SJSA1 (cell line): ENCODE results near the gene PRSS56. TPM values are rescaled to one million over a fixed set of nuclear protein-coding genes. Genes with fewer than 3 reads are reported as not detected.

Experiments
- DNase-seq, 2 experiments: peaks; one replicate each; pipeline ENCODE4 v3.0.0-alpha.2; 2015 to 2020; ENCODE audit warnings: low spot score in 2 of 2, low read depth in 1 of 2
- H3K27ac ChIP-seq: fragments of 250-450 bp; sonication (Bioruptor Pico); 2 replicates; pipeline ENCODE4 v1.5.1; 2020; ENCODE audit warnings: mild to moderate bottlenecking, moderate library complexity
- H3K27me3 ChIP-seq: fragments of 250-450 bp; sonication (Bioruptor Pico); replicated peaks from 2 replicates; pipeline ENCODE4 v1.5.1; 2020; ENCODE audit warnings: mild to moderate bottlenecking, moderate library complexity
- H3K36me3 ChIP-seq: fragments of 250-450 bp; sonication (Bioruptor Pico); 2 replicates; pipeline ENCODE4 v1.5.1; 2020; ENCODE audit warnings: mild to moderate bottlenecking
- H3K4me1 ChIP-seq: fragments of 250-450 bp; sonication (Bioruptor Pico); replicated peaks from 2 replicates; pipeline ENCODE4 v1.6.1; 2021; ENCODE audit warnings: mild to moderate bottlenecking
- H3K4me3 ChIP-seq: fragments of 250-450 bp; sonication (Bioruptor Pico); 2 replicates; pipeline ENCODE4 v1.5.1; 2020; ENCODE audit warnings: mild to moderate bottlenecking
- H3K9me3 ChIP-seq: fragments of 250-450 bp; sonication (Bioruptor Pico); replicated peaks from 2 replicates; pipeline ENCODE4 v1.5.1; 2020; ENCODE audit warnings: mild to moderate bottlenecking
- total RNA-seq: library from RNA; depleted of rRNA; stranded (reverse); fragments of >200 nt; shearing (Covaris generic); gene quantifications from 2 replicates; pipeline ENCODE4 v1.2.3, GENCODE V29; 2014; rRNA removed

The PRSS56 gene
- not detected in 2 replicates for total RNA-seq

DNA sequence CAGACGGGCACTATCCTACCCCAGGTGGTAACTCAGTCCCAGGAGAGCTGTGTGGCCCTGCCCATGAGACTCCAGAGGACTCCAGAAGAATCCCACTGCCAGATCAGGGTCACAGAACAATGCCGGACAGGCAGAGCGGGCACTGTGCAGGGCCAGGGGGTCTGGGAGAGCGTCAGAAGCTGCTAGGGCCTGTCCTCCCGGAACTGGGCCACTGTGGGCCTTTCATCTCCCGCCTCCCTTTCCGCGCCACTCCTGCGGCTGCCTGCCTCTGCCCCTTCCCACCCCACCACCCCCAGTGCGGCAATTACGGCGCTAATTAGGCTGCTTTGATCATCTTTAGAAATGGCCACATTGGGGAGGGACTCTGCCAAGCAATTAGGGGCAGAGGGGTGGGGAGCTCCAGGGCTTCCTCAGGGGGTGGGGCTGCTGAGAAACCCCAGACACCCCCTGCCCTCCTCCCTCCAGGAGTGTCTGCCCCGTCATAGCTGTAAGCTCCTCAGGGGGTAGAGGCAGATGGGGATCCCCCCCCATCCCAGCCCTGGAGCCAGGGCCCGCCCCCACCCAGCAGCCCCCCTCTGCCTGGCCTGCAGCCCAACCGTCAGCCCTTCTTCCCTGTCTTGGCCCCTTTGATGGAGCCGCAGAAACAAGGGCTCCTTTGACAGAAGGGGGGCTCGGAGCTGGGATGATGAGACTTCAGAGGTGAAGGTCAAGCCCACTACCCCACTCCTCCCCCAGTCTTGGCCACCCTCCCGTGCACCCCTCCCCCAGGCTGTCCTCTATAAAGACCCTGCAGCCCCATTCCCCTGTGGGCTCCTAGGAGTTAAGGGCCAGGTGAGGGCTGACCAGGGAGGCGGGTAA, at the start of gene PRSS56:
PRSS56 (plus strand) TSS at position 808 of the 858 bp plus-strand sequence. CDS start 211 bp downstream, outside the sequence.
- peaks cover 44% of the 10 kb centered on the region for H3K27me3 ChIP-seq
- no peaks in the 10 kb centered on the region for H3K9me3 ChIP-seq
- H3K27ac ChIP-seq = no peak within 1 kb of the TSS

DNA sequence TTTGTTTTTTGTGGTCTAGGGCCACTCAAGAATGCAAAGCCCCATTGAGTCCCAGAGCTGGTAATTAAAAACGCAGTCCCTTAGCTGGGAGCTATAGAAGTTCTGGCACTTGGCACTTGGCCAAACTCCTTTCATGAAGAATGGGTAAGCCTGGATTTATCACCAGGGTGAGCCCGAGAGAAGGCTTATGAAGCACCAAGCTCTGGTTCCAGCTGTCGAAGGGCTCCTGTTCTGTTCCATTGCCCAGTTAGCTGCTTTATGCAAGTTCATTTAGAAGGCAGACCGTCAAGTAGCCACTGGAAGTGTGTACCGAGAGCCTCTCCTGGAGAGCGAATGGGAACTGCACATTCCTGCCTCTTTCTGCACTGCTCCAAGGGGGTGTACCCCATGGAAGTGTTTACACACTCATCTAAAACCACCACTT, 46.7 kb upstream of the PRSS56 start:
- Histone ChIP-seq H3K27me3 (peaks cover 37% of the 10 kb centered on the region), H3K9me3 (no peaks in the 10 kb centered on the region), H3K36me3 (no peaks in the 10 kb centered on the region), H3K4me1 (no peaks in the 10 kb centered on the region), H3K27ac (no peak overlapping the region), H3K4me3 (no peak overlapping the region)
- no peak for DNase-seq

More for the DNA sequence above, at the start of gene PRSS56:
- Histone ChIP-seq H3K4me3 (no peak within 1 kb of the TSS), H3K36me3 (no peaks in the 10 kb centered on the region), H3K4me1 (peaks cover 17% of the 10 kb centered on the region)
- DNase-seq = no peak

DNA sequence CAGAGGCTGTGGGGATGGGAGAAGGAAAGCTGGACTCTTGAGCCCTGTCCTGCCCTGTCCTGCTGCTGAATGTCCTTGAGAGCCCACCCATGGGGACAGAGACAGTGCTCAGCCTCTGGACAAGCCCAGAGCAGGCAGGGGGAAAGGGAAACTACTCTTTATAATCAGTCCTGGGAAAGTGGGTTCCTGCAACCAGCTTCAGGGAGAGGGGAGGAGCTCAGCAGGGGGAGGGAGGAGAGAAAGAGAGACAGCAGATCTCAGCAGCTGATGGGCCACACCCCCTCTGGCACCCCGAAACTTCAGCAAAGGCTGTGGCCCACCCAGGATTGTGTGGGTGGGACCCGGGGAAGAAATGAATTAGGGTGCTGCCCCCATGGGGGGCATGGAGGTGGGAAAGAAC, 44.1 kb upstream of the PRSS56 start:
- Histone ChIP-seq H3K27ac (no peak overlapping the region), H3K4me1 (no peaks in the 10 kb centered on the region), H3K9me3 (no peaks in the 10 kb centered on the region), H3K27me3 (peaks cover 41% of the 10 kb centered on the region), H3K36me3 (no peaks in the 10 kb centered on the region), H3K4me3 (no peak overlapping the region)
- DNase-seq = no peak

DNA sequence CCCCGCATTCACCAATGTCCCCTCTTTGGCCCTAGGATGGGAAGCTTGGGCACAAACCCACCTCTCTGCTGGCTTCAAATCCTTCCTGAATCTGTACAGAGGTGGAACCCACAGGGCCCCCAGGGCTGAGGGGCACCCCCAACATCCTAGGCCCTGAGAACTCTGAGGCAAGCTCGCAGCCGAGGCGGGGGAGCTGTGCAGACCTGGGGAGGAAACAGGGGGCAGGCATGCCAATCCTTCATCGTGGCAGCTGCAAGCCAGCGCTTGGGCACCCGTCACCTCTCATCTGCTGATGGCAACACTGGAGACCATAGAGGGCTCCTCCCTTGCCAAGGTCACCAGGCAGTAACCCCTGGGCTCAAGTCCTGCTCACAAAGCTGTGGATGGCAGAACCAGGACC, 43.4 kb upstream of the PRSS56 start:
- H3K27ac ChIP-seq = no peak overlapping the region
- peaks cover 42% of the 10 kb centered on the region for H3K27me3 ChIP-seq
- H3K9me3 ChIP-seq = no peaks in the 10 kb centered on the region
- no peaks in the 10 kb centered on the region for H3K4me1 ChIP-seq
- DNase-seq = no peak
- no peaks in the 10 kb centered on the region for H3K36me3 ChIP-seq
- H3K4me3 ChIP-seq = no peak overlapping the region

- no peaks in the 10 kb centered on the region for H3K4me1 ChIP-seq
- no peaks in the 10 kb centered on the region for H3K9me3 ChIP-seq
- H3K4me3 ChIP-seq = no peak overlapping the region
- H3K27me3 ChIP-seq = peaks cover 42% of the 10 kb centered on the region
- DNase-seq = no peak
- no peaks in the 10 kb centered on the region for H3K36me3 ChIP-seq
- no peak overlapping the region for H3K27ac ChIP-seq
Measured at GRCh38 chr2:232477751-232478510, 42.3 kb upstream of the PRSS56 start.

GRCh38 chr2:232478571-232479340, 41.4 kb upstream of the PRSS56 start:
- Histone ChIP-seq H3K36me3 (no peaks in the 10 kb centered on the region), H3K9me3 (no peaks in the 10 kb centered on the region), H3K4me1 (no peaks in the 10 kb centered on the region), H3K27me3 (peaks cover 35% of the 10 kb centered on the region), H3K4me3 (no peak overlapping the region), H3K27ac (no peak overlapping the region)
- DNase-seq = no peak

DNA sequence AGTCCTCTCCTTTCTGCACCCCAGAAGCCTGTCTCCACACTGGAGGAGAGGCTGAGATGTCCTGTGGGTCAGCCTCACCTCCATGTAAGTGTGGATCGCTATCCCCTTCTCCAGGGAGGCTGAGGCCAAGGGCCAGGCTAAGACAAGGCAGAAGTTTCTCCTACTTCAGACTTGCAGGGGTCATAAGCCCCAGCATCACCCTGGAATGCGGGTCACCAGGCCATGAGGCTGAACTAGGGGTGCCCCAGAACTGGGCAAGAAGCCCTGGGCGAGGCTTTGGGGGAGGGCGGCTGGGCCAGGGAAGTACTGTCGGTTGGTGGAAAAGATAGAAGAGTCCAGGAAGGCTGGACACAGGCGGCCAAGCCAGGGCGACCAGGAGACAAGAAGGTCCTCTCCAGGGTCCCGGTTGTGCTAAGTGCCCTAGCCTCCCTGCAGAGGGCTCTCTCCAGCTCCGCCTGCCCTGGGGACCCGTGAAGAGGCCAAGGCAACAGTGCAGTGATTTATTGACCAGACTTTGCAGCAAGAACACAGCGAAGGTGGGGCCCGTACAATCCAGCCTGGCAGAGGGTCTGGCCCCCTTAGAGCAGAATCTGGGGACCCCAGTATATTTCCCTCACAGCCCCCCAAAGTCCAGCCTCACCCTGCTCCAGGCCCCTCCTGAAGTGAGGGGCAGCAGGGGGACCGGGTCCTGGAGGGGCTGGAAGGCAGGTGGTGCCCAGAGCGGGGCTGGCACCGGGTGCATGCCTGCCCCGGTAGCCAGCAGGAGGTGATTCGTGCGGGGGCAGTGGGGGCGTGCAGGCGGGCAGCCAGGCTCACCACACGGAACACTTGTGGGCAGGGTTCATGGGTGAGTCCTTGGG, 40.6 kb upstream of the PRSS56 start:
- no peaks in the 10 kb centered on the region for H3K9me3 ChIP-seq
- no peaks in the 10 kb centered on the region for H3K4me1 ChIP-seq
- no peak overlapping the region for H3K4me3 ChIP-seq
- no peaks in the 10 kb centered on the region for H3K36me3 ChIP-seq
- no peak for DNase-seq
- H3K27me3 ChIP-seq = peaks cover 34% of the 10 kb centered on the region
- no peak overlapping the region for H3K27ac ChIP-seq

DNA sequence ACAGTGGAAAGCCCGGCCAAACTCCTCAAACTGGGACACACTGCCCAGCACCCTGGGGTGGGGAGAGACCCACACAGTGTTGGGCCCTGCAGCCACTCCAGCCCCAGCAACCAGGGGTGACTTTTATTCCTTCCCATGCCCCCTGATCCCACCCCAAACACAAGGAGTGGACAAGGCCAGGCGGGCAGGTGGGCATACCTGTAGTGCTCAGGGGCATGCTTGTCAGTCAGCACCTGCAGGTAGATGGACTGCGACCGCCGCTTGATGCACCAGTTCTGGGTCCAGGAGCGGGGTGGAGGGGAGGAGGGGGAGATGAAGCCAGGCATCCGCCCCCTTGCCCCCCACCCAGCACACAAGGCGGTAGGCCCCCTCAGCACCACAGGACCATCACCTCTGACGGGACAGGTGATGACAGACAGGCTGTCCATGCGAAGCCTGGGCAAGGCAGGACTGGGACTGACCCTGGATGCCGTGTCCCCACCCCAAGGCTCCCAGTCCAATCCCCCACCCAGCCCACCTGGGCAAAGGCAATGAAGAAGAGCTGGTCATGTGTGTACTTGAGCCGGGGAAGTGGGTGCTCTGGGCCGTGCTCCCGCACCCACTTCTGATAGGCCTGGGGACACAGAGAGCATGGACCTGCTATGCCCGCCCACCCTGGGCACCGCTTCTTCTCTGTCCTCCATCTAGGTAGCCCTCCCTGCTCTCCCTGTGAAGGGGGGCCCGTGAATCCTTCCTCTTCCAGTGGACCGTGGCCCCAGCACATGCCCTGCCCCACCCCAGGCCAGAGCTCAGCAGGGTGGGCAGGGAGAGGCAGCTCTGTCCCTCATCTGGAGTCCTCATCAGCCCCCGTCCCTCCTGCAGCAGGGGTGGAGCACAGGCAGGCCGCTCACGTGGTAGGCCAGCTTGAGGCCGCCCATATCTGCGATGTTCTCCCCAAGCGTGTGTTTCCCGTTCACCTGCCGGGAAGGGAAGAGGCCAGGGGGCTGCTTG, 39.7 kb upstream of the PRSS56 start:
- Histone ChIP-seq H3K9me3 (no peaks in the 10 kb centered on the region), H3K36me3 (no peaks in the 10 kb centered on the region), H3K4me3 (no peak overlapping the region), H3K4me1 (no peaks in the 10 kb centered on the region), H3K27me3 (peaks cover 35% of the 10 kb centered on the region), H3K27ac (no peak overlapping the region)
- no peak for DNase-seq

GRCh38 chr2:232481322-232482140, 38.7 kb upstream of the PRSS56 start:
- H3K36me3 ChIP-seq = no peaks in the 10 kb centered on the region
- no peak overlapping the region for H3K27ac ChIP-seq
- no peaks in the 10 kb centered on the region for H3K9me3 ChIP-seq
- no peak overlapping the region for H3K4me3 ChIP-seq
- DNase-seq = no peak
- H3K4me1 ChIP-seq = no peaks in the 10 kb centered on the region
- peaks cover 39% of the 10 kb centered on the region for H3K27me3 ChIP-seq

- Histone ChIP-seq H3K27ac (no peak overlapping the region), H3K27me3 (peaks cover 49% of the 10 kb centered on the region), H3K9me3 (no peaks in the 10 kb centered on the region), H3K4me3 (no peak overlapping the region), H3K36me3 (no peaks in the 10 kb centered on the region), H3K4me1 (0 out of 2 replicates have a peak, but pooled peaks cover 4% of the 10 kb centered on the region)
- no peak for DNase-seq
Measured at GRCh38 chr2:232482301-232483238, 37.6 kb upstream of the PRSS56 start.
